ENCODE results near the gene AVPI1.

DNA sequence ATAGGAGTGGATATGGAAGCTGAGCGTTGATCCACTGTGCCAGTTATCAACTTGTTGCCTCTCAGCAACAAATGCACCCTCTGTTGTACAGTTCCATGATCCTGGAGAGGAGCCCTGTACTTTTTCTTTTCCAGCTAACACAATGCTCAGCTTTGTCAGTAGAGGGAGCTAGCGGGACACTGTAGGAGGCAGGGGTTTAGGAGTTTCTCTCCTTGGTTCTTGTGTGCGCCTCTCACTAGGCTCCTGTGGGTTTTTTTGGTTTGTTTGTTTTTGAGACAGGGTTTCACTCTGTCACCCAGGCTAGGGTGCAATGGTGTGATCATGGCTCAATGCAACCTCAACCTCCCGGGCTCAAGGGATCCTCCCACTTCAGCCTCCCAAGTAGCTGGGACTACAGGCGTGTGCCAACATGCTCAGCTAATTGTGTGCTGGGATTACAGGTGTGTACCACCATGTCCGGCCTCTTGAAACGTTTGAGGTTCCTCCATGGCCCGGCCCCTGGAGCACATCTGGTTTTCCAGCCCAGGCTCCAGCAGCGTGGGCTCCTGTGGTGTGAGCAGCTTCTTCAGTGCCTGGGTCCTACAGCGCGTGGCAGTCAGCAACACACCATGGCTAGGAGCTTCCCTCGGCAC is 14.5 kb upstream of the AVPI1 start:
- TF ChIP-seq POLR2A (IDR thresholded peaks at IDR 0.05; ENCODE audit: low read depth, low read length) (no peak), POLR2AphosphoS5 (IDR thresholded peaks at IDR 0.05; ENCODE audit: low read depth, low read length) (no peak), TAF1 (IDR thresholded peaks at IDR 0.05; ENCODE audit: borderline replicate concordance, low read depth, low read length) (no peak)

Data from GM12892 (cell line).